ENCODE results near the gene MACF1.
"Not testable (repeated sequence)": the region's sequence is repeated elsewhere in the genome, so short reads cannot be mapped to it uniquely, and the experiment has no call there.

MACF1 gene

DNA sequence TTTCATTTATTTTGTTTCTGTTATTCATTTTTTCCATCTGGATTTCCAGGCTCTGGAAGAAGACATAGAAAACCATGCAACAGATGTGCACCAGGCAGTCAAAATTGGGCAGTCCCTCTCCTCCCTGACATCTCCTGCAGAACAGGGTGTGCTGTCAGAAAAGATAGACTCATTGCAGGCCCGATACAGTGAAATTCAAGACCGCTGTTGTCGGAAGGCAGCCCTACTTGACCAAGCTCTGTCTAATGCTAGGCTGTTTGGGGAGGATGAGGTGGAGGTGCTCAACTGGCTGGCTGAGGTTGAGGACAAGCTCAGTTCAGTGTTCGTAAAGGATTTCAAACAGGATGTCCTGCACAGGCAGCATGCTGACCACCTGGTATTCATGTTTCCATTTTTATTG is 223.4 kb downstream of the MACF1 start:
- no peak for DNase-seq

DNA sequence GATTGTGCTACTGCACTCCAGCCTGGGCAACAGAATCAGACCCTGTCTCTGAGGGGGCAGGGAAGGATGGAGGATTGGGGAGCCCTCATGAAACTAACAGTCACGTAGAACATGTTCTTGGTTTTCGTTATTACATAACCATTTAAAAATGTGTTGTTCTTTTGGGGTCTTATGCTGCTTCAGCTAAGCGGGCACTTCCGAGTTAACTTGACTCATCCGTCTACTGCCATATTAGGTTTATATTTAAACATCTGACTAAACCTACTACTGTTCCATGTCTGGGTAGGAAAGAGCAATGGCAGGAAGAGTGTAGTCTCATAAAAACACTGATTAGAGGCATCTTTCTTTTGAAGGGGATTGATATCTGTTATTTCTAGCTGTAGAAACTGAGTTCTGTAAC is 227.4 kb downstream of the MACF1 start:
- DNase-seq = no peak

DNA sequence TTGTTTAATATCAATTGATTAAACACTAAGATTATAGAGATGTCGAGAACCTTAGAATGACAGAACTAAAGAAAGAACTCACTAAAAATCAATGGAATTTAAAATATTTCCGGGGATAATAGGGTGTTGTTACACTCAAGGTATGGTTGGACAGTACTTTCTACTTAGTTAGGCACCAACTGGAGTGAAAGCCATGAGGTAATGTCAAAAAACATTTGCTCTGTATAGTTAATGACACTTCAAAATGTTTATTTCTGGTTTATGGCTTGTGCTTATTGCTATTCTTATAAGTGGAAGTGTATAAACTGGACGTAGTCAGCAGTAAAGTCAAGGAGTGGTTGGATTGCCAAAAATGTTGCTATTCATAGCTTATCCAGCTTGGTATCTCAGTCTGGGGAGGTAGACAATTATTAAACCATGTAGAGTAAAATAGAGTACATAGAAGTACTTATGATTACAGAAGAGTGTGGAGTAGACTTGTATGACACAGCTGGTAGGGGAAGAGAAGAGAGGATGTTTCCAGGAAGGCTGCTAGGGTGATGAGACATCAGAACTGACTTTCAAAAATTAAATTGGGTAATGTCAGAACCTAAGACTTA is 230.4 kb downstream of the MACF1 start:
- no peak for DNase-seq

DNA sequence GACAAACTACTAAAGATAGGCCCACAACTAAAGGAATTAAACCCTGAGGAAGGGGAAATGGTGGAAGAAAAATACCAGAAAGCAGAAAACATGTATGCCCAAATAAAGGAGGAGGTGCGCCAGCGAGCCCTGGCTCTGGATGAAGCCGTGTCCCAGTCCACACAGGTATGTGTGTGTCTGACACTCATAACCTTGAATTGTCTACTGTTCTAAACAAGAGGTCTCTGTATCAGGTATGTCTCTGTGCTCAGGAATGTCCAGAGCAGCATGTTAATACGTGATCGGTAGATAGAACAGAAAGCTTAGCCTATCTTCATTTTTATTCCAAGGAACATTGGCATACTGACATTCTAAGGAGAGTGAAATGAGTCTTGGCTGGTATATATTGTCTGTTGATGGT is 231.1 kb downstream of the MACF1 start:
- no peak for DNase-seq

DNA sequence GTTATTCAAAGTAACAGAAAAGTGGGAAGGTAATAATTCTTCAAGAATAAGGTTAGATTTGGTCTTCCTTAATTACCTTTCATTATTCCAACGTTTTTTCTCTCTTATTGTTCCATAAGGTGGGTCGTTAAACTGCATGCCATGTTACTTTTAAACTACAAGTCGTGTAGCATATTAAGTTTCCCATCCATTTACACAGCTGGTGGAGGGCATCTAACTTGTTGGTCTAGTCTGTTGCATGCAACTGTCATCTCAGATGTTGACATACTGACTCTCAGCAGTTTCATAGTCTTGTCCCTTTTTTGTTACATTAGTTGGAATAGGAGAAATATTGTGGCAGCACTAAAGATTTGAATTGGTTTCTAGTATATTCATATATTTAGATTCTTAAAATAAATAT is 232.3 kb downstream of the MACF1 start:
- no peak for DNase-seq

DNA sequence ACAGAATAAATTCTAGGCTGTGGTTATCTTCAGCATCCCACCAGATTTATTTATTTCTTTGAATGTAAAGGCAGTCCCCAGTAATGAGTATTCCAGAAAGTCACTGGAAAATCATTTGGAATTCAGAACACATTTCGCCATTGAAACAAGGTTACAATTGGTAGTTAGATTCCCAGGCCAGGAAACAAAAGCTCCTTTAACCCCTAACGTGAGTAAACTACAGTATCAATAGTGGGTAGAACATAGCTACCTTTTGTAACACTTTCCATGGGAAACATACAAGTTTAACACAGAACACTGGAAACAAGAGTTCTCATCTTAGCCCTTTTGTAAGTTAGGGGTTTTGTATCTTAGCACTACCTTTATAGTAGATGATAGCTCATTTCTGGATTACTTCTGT is 233.5 kb downstream of the MACF1 start:
- DNase-seq = no peak

DNA sequence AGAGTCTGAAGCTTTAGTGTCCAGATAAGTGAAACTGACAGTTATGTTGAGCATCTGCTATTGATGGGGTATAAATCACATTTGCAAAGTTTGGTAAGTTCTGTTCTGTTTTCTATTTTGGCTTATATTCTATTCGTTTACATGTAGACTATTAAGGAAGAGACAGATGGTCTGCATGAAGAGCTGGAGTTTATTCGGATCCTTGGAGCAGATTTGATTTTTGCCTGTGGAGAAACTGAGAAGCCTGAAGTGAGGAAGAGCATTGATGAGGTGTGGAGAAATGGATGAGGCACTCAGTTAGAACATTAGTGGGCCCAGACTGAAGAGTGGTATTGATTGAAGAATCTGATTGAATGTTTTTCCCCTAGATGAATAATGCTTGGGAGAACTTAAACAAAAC is 236.4 kb downstream of the MACF1 start:
- DNase-seq = no peak

DNA sequence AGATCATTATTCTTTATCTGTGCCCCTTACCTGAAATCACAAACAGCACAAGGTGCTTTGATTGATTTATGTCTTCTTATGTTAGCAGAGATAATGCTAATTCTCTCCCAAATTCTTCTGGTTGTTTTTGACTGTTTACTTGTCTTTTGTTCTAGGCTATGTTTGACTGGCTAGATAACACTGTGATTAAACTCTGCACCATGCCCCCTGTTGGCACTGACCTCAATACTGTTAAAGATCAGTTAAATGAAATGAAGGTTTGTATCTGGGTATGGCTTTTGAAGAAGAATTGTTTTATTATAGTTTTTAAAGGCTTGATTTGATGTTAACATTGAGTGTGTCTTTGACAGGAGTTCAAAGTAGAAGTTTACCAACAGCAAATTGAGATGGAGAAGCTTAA is 237.3 kb downstream of the MACF1 start:
- no peak for DNase-seq

DNA sequence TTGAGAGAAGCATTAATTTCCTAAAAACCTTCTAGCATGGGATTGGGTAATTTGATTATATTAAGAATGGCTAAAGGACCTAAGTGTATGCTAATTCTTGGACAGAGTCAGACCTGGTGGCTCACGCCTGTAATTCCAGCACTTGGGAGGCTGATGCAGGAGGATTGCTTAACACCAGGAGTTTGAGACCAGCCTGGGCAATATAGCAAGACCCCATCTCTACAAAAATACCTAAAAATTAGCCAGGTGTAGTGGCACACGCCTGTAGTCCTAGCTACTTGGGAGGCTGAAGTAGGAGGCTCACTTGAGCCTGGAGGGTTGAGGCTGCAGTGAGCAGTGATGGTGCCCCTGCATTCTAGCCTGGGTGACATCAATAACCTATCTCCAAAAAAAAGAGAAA is 241.1 kb downstream of the MACF1 start:
- DNase-seq = no peak

DNA sequence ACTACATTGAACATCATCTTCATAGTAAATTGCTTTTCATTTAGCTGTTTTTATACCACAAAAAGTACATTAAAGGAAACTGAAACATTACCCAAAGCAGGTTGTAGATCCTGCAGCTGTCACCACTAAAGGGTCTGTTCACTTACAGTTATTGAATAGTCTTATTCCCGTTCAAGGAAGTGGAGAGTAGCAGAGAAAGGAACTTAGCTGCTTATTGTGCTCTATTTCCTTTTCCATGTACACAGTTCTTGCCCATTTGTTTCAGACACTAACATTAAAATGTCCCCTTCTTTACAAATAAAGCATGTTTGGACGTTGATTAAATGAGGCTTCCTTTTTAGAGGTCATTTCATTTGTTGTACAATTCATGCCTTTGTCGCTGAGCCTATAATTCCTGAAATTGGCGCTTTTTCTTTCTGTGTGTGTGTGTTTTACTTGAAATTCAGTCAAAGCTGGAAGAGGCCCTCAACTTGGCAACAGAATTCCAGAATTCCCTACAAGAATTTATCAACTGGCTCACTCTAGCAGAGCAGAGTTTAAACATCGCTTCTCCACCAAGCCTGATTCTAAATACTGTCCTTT is 242.6 kb downstream of the MACF1 start:
- no peak for DNase-seq

DNA sequence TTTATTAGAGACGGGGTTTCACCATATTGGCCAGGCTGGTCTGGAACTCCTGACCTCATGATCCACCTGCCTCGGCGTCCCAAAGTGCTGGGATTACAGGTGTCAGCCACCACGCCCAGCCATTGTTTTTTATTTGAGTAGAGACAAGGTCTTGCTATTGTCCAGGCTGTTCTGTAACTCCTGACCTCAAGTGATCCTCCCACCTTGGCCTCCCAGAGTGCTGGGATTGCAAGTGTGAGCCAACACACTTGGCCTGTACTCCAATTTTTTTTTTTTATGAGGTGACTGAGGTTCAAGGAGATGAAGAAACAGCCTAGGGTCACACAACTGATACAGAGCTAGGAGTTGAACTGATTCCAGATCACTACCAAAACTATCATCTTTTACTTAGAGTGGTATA is 245.5 kb downstream of the MACF1 start:
- not testable (repeated sequence) for DNase-seq

DNA sequence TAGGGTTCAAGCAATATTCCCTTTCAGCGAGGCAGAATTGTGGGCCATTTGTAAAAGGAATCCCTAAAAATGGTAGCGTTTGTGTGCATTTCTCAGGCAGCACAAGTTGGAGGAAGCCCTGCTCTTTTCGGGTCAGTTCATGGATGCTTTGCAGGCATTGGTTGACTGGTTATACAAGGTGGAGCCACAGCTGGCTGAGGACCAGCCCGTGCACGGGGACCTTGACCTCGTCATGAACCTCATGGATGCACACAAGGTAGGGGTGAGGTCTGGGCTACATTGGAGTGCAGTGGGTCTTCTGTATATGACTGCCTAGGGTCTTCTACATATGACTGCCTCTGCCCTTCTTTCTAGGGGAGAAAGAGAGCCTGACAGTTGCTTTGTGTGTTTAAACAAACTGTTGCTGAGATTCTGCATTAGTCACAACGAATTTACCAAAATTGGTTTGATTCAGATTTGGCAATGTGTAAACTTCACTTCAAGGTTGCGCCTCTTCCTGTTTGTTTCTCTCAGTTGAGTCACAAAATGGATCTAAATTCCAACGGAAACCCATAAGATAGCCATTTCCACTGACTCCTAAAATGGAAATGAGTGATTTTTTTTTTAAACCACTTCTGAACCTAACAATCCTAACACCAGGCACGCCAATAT is 246.6 kb downstream of the MACF1 start:
- DNase-seq = no peak

DNA sequence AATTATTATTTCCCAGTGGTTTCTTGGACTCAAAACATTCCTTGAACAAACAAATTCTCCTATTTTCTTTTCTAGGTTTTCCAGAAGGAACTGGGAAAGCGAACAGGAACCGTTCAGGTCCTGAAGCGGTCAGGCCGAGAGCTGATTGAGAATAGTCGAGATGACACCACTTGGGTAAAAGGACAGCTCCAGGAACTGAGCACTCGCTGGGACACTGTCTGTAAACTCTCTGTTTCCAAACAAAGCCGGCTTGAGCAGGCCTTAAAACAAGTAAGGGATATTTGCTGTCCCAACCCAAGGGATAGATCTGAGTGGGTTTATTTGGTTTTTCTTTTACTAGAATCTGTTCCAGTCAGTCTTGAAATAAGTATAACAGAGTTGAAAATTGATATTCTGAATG is 247.6 kb downstream of the MACF1 start:
- DNase-seq = no peak

DNA sequence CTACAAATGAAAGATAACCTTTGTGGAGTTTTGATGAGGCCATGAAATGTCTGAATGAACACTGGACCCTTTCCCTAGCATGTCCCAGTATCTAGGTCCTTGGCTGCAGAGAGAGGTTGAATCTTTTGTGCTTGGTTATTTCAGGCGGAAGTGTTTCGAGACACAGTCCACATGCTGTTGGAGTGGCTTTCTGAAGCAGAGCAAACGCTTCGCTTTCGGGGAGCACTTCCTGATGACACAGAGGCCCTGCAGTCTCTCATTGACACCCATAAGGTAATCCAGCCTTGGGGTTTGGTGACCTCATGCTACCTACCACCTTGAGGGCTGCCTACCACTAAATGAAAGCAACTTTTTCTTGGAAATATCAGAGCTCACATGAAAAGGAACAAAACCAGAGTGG is 248.0 kb downstream of the MACF1 start:
- DNase-seq = no peak

DNA sequence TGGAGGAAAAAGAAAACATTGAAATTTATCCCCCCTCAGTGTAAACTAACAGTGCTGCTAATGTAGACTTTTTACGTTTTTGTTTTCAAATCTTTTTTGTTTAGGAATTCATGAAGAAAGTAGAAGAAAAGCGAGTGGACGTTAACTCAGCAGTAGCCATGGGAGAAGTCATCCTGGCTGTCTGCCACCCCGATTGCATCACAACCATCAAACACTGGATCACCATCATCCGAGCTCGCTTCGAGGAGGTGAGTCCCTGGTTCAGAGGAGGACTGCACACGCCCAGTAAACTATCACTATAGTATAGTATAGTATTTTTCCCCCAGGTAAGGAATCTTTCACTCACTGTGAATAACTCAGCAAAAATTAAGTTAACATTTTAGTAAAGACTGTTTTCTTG is 249.1 kb downstream of the MACF1 start:
- DNase-seq = no peak

DNA sequence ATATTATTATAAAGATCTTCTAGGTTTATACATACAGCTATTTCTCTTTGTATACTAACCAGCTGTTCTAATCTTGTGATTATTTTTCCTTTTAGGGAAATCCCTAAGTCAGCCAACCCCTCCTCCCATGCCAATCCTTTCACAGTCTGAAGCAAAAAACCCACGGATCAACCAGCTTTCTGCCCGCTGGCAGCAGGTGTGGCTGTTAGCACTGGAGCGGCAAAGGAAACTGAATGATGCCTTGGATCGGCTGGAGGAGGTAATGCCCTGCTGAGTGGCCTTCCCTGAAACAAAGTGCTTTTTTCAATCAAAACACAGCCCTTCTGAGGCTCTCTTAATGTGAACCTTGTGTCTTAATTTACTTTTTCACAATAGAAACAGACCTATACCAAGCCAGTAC is 254.5 kb downstream of the MACF1 start:
- DNase-seq = no peak

DNA sequence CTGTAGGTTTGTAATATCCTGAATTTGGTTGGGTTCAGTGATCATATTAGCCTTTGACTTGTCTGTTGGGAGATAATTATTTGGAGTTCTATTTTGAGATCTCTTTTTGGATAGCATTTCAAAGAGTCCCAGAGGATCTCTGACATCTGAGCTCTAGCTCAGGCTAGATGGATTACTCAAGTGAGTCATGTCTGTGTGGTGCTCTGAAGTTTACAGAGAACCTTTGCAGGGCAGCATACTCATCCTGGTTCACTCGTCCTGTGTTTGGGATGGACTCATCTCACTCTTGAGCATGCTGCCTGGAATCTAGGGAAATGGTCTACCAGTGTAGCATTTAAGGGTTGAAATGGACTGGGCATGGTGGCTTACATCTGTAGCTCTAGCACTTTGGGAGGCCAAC is 257.6 kb downstream of the MACF1 start:
- DNase-seq = no peak

DNA sequence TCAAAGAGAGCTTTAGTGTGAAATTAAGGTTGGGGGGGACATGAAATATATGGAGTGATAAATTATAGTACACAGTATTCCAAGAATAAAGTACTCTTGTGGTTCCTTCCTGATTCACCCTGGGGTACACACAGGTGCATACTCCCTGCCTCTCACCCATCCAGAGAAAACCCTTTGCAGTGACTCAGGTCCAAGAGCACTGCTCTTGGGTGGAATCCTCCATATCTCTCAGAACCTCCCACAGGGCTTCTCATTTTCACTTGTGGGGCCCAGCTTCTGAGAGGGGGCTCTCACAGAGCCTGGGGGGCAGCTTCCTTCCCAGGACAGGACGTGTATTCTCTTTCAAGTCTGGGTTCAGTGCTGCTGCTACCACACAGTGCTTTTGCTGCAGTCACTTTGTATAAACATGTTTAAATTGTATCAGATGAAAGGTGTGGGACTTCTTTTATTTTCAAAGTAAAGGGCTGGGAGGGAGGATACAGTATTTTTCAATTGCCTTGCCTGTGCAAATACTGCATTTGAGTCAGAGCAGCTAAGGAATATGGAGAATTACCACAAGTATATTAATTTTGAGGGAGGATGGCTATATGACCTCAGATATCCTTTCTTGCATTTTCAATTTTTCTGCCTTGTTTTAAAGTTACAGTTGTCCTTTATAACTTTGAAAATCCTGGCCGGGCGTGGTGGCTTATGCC is 262.1 kb downstream of the MACF1 start:
- DNase-seq = no peak

DNA sequence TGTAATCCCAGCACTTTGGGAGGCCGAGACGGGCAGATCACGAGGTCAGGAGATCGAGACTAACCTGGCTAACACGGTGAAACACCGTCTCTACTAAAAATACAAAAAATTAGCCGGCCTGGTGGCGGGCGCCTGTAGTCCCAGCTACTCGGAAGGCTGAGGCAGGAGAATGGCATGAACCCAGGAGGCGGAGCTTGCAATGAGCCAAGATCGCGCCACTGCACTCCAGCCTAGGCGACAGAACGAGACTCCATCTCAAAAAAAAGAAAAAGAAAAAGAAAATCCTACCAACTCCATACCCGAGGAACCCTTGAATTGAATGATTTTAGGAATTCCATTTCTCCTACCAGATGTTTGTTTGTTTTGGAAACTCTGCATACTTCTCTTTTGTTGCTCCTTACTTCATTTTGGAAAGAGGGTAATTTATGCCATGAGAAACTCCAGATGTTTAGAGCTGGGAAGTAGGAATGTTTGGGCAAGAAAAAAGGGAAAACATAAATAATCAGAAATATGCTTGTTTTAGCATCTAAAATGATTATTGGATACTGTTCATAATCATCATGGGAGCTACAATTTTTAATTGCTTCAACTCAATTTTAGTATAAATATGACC is 262.7 kb downstream of the MACF1 start:
- not testable (repeated sequence) for DNase-seq

DNA sequence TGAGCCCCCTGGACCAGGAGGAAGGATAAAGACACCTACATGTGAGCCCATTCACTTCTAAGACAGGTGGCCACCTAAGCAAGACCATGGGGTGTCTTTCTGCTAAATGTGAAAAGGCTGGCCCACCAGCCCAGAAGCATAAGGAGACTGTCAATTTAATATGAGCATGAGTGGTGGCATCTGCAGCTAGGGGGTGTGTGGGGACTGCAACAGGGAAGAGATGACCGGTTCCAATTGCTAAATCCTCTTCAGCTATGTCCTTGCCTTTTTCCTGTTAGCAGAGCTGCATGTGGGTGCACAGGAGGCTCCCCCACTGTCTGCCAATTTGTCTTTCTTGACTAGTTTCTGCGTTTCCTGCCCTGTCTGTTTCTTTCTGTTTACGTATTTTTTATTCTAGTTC is 264.7 kb downstream of the MACF1 start:
- DNase-seq = no peak

DNA sequence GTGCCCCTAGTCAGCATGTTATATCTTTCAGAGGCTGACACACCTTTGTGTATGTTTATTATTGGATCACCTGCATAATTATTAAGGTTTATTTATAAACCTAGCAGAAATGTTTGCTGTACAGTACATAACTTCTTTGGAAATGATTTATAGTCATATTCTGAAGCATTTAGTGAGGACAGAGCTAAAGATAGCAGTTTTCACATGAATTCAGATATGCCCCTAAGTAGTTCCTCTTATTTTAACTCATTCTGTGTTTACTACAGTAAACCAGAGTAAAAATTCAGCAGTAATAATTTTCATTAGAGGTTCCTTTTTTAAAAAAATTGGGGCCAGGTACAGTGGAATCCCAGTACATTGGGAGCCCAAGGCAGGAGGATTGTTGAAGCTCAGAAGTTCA is 265.5 kb downstream of the MACF1 start:
- no peak for DNase-seq

DNA sequence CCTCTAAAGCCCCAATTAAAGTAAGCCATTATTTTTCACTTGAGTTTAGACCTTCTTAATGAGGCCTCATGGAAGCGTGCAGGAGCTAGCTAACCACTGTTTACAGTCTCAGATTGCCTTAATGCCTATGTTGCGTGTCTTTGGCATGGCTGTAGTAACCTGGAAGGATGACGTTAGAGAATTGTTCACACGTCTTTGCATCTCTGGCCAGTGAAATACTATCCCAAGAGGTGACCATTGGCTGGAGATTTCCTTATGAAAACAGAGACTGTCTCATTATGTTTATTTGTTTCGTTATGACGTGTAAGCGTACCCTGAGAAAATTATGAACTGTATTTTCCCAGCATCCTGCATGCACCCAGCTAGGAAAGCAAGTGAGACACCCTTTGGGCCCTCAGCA is 268.3 kb downstream of the MACF1 start:
- DNase-seq = no peak

DNA sequence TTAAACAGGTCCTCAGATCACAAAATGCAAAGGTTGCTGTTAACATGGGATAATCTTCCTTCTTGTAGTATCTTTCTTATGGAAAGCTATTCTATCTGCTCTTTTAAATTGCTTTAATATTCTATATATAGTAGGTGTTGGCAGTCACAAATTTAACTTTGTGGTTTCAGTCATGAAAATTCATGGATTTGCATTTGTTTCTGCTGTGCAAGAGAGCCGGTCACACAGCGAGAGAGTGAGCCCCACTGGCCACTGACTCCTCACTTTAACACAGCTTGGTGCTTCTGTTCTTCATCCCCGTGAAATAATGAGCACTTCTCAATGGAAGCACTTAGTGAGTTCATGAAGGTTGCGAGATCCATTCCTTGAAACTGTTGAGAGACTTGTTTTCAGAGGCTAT is 268.8 kb downstream of the MACF1 start:
- DNase-seq = no peak

DNA sequence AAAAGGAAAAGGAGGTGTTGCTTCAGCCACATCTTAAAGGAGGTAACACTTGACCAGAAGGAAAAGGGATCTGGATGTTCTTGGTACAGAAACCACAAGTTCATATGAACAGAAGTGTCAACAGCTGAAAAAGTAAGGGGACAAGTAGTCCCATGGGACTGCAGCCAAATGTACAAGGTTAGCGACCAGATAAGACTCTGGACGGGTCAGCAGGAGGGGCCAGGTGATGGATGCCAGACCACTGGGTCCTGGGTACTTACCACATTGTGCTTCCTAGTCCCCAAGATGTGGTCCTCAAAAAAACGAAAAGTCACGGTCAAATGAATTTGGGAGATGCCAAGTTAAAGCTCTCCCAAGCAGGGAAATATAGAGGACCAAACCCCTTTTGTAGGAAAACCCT is 270.3 kb downstream of the MACF1 start:
- no peak for DNase-seq
